Breast epithelium (tissue), 4 donors: ENCODE measurements around the gene PARVB. TPM values are rescaled to one million over a fixed set of nuclear protein-coding genes. Genes with fewer than 3 reads are reported as not detected.
A peak's percentile ranks its signal among the peaks of the same experiment; 100 is the strongest.

ENCODE experiments used
- DNase-seq, 2 donors: peaks; one replicate each; pipeline ENCODE4 v3.0.0-alpha.2; 2019; ENCODE audit warnings: low spot score in 2 of 2
- H3K27ac ChIP-seq, 2 donors: fragments of 200-600 bp; sonication (generic) in 1 of 2; one replicate each; pipeline ENCODE4 v1.5.1; 2016 to 2019; ENCODE audit warnings: mild to moderate bottlenecking in 1 of 2
- H3K27me3 ChIP-seq, 2 donors: fragments of 200-600 bp; sonication (generic) in 1 of 2; one replicate each; pipeline versions ENCODE4 v1.5.1 to v1.6.0; 2017 to 2019; ENCODE audit warnings: control low read depth in 1 of 2, mild to moderate bottlenecking in 1 of 2
- H3K36me3 ChIP-seq: fragments of 200-600 bp; one replicate; pipeline ENCODE4 v1.5.1; 2019
- H3K4me1 ChIP-seq, 2 donors: fragments of 200-600 bp; sonication (generic); one replicate each; pipeline ENCODE4 v1.5.1; 2016 to 2019; ENCODE audit warnings: control low read depth in 1 of 2
- H3K4me3 ChIP-seq, 3 donors: fragments of 200-600 bp; sonication (generic); 1 replicate in 2 of 3; 2 replicates in 1 of 3; pipeline ENCODE4 v1.5.1; 2016 to 2019; ENCODE audit warnings: mild to moderate bottlenecking in 3 of 3, moderate library complexity in 2 of 3
- H3K9me3 ChIP-seq, 2 donors: fragments of 200-600 bp; sonication (generic) in 1 of 2; one replicate each; pipeline ENCODE4 v1.5.1; 2016 to 2019; ENCODE audit warnings: control low read depth in 1 of 2
- POLR2A ChIP-seq: fragments of 450-650 bp; IDR thresholded peaks from one replicate; pipeline ENCODE4 v1.6.1; 2016; ENCODE audit warnings: antibody characterized with exemption, mild to moderate bottlenecking, moderate library complexity
- POLR2AphosphoS5 ChIP-seq, 3 donors: sonication (generic); formaldehyde crosslinking; IDR thresholded peaks; one replicate each; pipeline ENCODE4 v1.6.1; 2017; ENCODE audit warnings: antibody characterized with exemption in 3 of 3
- intact Hi-C: fragments of 100-400 bp; cut with DNase I; formaldehyde crosslinking; loops from one replicate; pipeline ENCODE4 v1.15.1; 2023; ENCODE audit warnings: low total_unique reads
- total RNA-seq, 3 donors: library from RNA; depleted of rRNA; stranded (reverse); fragments of >200 nt; gene quantifications; one replicate each; pipeline ENCODE4 v1.1.0, GENCODE V29; 2016
- TF ChIP-seq, protein P1 (sequence below), 3 donors: fragments of 450-650 bp; IDR thresholded peaks; one replicate each; pipeline ENCODE4 v1.5.1; 2016 to 2017; ENCODE audit warnings: antibody characterized with exemption in 3 of 3, mild to moderate bottlenecking in 3 of 3, moderate library complexity in 3 of 3

Gene PARVB
- total RNA-seq, 3 donors from 2014 or later = 12.3 to 57.6 (median 21.6) TPM

DNA sequence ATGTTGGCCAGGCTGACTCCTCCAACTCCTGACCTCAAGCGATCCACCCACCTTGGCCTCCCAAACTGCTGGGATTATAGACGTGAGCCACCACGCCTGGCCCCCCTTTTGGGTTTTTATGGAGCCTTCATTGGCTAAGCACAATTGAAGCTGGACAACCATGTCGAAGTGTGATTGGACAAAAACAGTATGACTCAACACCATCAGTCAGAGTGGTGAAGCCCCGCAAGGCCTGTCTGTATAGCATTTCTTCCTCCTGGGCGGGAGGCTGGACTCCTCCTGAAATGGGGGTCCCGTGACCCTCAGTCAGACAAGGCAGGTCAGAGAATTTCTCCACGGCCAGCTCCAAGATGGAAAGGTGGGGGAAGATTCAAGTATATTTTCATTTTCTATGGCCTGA lies 3.1 kb upstream of the PARVB start:
- TF ChIP-seq POLR2AphosphoS5 (IDR thresholded peaks at IDR 0.05) = no peak
- TF ChIP-seq, protein P1, sequence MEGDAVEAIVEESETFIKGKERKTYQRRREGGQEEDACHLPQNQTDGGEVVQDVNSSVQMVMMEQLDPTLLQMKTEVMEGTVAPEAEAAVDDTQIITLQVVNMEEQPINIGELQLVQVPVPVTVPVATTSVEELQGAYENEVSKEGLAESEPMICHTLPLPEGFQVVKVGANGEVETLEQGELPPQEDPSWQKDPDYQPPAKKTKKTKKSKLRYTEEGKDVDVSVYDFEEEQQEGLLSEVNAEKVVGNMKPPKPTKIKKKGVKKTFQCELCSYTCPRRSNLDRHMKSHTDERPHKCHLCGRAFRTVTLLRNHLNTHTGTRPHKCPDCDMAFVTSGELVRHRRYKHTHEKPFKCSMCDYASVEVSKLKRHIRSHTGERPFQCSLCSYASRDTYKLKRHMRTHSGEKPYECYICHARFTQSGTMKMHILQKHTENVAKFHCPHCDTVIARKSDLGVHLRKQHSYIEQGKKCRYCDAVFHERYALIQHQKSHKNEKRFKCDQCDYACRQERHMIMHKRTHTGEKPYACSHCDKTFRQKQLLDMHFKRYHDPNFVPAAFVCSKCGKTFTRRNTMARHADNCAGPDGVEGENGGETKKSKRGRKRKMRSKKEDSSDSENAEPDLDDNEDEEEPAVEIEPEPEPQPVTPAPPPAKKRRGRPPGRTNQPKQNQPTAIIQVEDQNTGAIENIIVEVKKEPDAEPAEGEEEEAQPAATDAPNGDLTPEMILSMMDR (IDR thresholded peaks at IDR 0.05) = no peak
- TF ChIP-seq POLR2A = no peak
- Histone ChIP-seq H3K36me3 (no peaks in the 10 kb centered on the region), H3K4me3 (no peak overlapping the region), H3K9me3 (no peaks in the 10 kb centered on the region), H3K4me1 (no peaks in the 10 kb centered on the region), H3K27me3 (no peaks in the 10 kb centered on the region), H3K27ac (no peak overlapping the region)
- intact Hi-C loops = no loop called here
- no peak for DNase-seq

DNA sequence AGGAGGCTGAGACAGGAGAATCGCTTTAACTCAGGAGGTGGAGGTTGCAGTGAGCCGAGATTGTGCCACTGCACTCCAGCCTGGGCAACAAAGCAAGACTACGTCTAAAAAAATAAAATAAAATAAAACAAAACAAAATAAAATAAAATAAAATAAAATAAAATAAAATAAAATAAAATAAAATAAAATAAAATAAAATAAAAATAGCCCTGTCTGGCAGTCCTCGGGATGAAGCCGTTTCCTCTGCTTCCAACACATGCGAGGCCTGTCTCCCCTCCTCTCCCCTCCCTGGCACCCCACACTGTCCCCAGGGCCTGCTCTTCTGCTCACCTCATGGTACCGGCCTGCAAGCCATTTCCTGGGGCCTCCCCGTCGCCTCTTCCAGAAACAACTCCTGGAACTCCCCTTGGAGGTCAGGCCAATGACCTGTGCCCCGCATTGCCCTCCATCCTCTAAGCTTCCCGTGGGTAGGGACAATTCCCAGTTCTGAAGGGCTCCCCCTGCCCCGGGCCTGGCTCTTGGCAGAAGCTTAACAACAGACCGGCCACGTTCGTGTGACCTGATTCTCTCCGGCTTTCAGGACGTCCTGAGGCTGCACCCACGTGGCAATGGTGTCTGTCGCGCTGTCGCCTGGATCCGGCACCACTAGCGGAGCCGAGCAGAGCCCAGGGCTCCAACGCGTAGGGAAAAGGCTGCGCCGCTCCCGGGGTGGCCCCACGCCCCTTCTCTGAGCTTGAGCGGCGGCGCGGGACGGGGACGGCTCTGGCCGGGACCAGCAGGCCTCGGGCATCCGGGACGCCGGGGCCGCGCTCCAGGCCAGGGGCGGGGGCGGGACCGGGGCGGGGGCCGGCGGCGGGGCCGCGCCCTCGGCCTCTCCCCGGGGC lies 456 bp upstream of the PARVB start:
- no peak for DNase-seq
- H3K27ac ChIP-seq = peak overlapping the region in 1 of 2 donors; percentile 89
- TF ChIP-seq POLR2A = no peak
- peak in 2 of 3 donors; percentile 9 to 30 for TF ChIP-seq POLR2AphosphoS5 (IDR thresholded peaks at IDR 0.05)
- TF ChIP-seq, protein P1 (IDR thresholded peaks at IDR 0.05) = no peak
- intact Hi-C loops = no loop called here
- no peaks in the 10 kb centered on the region for H3K4me1 ChIP-seq
- no peaks in the 10 kb centered on the region for H3K36me3 ChIP-seq
- H3K27me3 ChIP-seq = no peaks in the 10 kb centered on the region
- no peaks in the 10 kb centered on the region for H3K9me3 ChIP-seq
- H3K4me3 ChIP-seq = peak overlapping the region; percentile 59 to 94 (median 64)

DNA sequence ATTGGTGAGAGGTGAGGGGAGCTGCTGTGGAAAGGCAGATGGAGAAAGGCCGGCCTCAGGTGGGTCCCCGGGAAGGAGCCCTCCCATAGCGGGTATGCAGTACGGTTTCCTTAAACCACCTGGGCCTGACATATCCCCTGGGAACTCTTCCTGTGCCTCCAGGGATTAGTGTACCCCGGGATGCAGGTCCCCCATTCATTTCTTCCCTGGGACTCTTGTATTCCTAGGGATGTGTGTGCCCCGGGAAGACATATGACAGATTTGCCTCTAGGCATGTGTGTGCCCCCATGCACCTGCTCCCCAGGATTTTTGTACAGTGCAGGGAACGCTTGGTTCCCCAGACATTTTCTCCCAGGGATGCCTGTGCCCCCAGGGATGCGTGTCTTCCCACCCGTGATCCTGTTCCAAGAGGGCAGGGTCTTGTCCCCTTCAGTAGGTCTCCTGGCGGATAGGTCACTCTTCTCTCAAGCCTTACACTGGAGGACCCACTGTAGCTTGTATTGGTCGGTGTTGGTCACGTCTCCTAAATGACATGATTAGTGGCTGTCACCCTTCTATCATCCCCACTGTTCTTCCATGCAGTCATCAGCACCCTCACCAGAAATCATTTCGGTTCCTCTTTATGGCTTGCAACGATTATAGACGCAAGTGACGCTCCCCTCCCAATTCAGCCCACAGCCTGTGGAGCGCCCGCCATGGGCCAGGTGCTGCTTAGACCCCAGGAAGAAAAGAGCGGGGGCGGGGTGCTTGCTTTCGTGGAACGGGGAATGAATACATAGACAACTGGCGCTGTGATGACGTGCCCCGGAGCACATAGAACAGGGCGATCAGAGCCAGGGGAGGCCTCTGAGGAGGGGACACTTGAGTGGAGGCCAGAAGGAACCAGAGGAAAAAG lies 1.3 kb downstream of the PARVB start:
- Histone ChIP-seq H3K36me3 (no peaks in the 10 kb centered on the region), H3K4me1 (no peaks in the 10 kb centered on the region)

DNA sequence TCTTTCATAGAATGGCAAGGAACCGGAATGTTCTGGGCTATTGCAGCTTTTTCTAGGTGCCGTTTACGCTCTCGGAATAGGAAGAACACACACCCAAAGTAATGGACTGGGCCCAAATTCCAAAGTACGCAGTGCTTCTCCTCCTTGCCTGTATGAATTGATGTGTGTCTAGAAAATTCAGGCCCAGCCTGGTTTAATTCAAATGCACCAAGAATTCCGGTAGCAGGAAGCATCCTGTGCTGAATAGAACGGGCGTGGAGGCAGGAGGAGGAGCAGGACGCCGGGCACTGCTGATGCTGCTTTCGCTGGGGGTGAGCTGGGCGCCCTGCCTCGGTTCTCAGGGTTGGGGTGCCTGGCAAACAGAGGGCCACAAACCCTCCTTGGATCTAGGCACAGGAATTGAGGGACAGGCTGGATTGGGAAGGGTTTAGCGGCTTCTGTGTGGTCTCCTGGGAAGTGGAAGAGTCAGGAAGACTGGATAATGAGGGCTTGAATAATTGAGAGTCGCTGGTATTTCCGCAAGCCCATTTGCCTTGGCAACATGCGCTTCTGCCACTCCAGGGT lies 2.0 kb downstream of the PARVB start:
- Histone ChIP-seq H3K27ac (peak overlapping the region; percentile 46 to 93), H3K27me3 (no peaks in the 10 kb centered on the region), H3K4me1 (no peaks in the 10 kb centered on the region), H3K9me3 (no peaks in the 10 kb centered on the region), H3K36me3 (no peaks in the 10 kb centered on the region), H3K4me3 (peak overlapping the region; percentile 19 to 94 (median 59))
- intact Hi-C loops = no loop called here
- no peak for DNase-seq
- no peak for TF ChIP-seq POLR2AphosphoS5 (IDR thresholded peaks at IDR 0.05)
- TF ChIP-seq, protein P1 (IDR thresholded peaks at IDR 0.05) = no peak
- TF ChIP-seq POLR2A = no peak

More for the DNA sequence above, 1.3 kb downstream of the PARVB start:
- no peaks in the 10 kb centered on the region for H3K27me3 ChIP-seq
- no peak for TF ChIP-seq POLR2A
- TF ChIP-seq, protein P1 (IDR thresholded peaks at IDR 0.05) = no peak
- TF ChIP-seq POLR2AphosphoS5 (IDR thresholded peaks at IDR 0.05) = no peak
- peak overlapping the region; percentile 54 to 93 for H3K27ac ChIP-seq
- peak overlapping the region; percentile 59 to 94 (median 64) for H3K4me3 ChIP-seq
- intact Hi-C loops = no loop called here
- DNase-seq = peak in 1 of 2 donors; percentile 19
- H3K9me3 ChIP-seq = no peaks in the 10 kb centered on the region
